ENCODE measurements around the gene FAIM2.
"Not testable (repeated sequence)": the region's sequence is repeated elsewhere in the genome, so short reads cannot be mapped to it uniquely, and the experiment has no call there.

The FAIM2 gene

DNA sequence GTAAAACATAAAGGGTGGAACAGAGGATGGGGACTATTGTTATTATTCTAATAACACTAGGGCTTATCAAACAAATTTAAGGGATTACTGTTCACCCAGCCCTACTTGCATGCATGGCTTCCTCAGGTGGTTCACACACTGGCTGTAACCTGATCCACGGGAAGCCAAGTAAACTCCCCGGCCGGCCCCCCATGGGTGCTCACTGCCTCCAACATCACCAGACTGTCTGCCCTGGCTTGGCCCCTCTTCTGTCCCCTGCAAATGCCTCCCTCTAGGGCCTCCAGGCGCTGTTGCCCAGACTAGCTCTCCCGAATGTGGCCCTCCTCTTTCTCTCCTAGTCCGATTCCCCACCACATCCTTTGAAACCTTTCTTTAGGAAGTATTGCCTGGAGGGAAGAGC, 18.6 kb downstream of the FAIM2 start:
- POLR2A ChIA-PET = no interaction called here
- no peak for DNase-seq (ENCODE audit: extremely low spot score)
- CTCF ChIA-PET = interaction anchor here (1.7 kb wide), 1 partner anchor 185 kb away, joined by 4 read pairs; no protein-coding TSS in a partner anchor
- TF ChIP-seq ARNT (IDR thresholded peaks at IDR 0.05) (no peak), LEF1 (IDR thresholded peaks at IDR 0.05; ENCODE audit: borderline replicate concordance) (no peak), FOXA1 (IDR thresholded peaks at IDR 0.05) (no peak), NFRKB (IDR thresholded peaks at IDR 0.05) (no peak), ELF4 (IDR thresholded peaks at IDR 0.05) (no peak)

DNA sequence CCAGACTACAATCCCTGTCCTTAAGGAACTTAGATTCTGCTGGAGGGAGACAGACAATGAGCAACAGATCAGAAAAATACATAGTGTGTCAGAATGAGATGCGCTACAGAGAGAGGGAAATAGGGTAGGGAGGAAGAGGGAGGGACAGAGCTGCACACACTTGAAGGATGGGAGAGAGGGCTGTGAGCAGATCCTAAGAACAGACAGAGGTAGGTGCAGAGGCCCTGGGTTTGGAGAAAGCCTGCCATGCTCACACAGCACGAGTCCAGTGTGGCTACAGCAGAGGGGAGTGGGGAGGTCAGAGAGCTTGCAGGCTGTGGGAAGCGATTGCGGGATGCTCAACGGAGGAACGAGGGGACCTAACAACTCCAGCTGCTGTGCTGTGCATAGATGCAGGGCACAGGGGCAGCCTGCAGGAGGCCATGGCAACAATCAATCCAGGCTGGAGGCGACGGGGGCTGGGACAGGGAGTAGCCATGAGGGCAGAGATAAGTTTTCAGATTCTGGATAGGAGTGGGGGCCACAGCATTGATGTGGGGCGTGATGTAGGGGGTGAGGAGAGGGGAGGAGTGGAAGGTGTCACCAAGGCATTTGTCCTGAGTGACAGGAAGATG, 20.7 kb downstream of the FAIM2 start:
- POLR2A ChIA-PET = no interaction called here
- CTCF ChIA-PET = interaction anchor here (0.6 to 1.0 kb wide), 2 partner anchors 63 to 201 kb away, joined by 3 read pairs; no protein-coding TSS in a partner anchor
- DNase-seq (ENCODE audit: extremely low spot score) = no peak
- TF ChIP-seq FOXA1 (IDR thresholded peaks at IDR 0.05) (no peak), TARDBP (IDR thresholded peaks at IDR 0.05) (no peak), NFRKB (IDR thresholded peaks at IDR 0.05) (no peak), FOXM1 (IDR thresholded peaks at IDR 0.05; ENCODE audit: borderline replicate concordance) (no peak), L3MBTL2 (conservative IDR thresholded peaks at IDR 0.05) (no peak), FOXK2 (IDR thresholded peaks at IDR 0.05) (no peak), CTBP1 (IDR thresholded peaks at IDR 0.05; ENCODE audit: borderline replicate concordance) (no peak), SUZ12 (IDR thresholded peaks at IDR 0.05) (no peak), HDGF (IDR thresholded peaks at IDR 0.05; ENCODE audit: borderline replicate concordance) (no peak), SP1 (IDR thresholded peaks at IDR 0.05) (no peak), LEF1 (IDR thresholded peaks at IDR 0.05; ENCODE audit: borderline replicate concordance) (no peak), BHLHE40 (IDR thresholded peaks at IDR 0.05; ENCODE audit: borderline replicate concordance) (no peak), ZNF384 (IDR thresholded peaks at IDR 0.05) (no peak), ARNT (IDR thresholded peaks at IDR 0.05) (no peak), ELF4 (IDR thresholded peaks at IDR 0.05) (no peak)
- TF ChIP-seq, protein P1, sequence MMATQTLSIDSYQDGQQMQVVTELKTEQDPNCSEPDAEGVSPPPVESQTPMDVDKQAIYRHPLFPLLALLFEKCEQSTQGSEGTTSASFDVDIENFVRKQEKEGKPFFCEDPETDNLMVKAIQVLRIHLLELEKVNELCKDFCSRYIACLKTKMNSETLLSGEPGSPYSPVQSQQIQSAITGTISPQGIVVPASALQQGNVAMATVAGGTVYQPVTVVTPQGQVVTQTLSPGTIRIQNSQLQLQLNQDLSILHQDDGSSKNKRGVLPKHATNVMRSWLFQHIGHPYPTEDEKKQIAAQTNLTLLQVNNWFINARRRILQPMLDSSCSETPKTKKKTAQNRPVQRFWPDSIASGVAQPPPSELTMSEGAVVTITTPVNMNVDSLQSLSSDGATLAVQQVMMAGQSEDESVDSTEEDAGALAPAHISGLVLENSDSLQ (IDR thresholded peaks at IDR 0.05) = no peak

DNA sequence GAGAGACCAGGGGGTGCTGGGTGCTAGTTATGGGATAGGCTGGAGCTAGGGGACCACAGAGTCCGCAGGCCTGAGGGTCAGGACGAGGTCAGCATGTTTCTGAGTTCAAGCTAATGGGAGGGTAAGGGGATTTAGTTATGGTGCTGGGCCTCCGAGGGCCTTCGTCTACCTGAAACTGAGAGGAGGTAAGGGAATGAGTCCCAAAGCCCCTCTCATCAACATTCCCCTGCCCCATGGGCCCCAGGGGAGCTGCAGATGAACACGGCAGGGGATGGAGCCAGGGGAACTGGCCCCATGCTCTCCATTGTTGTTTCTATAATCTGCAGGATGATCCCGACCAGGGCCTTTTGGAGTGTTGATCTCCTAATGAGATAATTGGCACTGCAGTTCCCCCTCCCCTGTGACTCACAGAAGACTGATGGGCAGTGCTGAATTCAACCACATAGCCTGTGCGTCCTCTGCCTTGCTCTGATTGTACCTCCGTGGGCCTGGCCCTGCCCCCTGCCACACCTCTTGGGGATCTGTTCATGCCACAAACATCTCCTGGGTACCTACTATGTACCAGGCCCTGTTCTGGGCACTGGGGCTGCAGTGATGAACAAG, 21.4 kb downstream of the FAIM2 start:
- DNase-seq (ENCODE audit: extremely low spot score) = no peak
- TF ChIP-seq CTBP1 (IDR thresholded peaks at IDR 0.05; ENCODE audit: borderline replicate concordance) (no peak), NFRKB (IDR thresholded peaks at IDR 0.05) (no peak), FOXA1 (IDR thresholded peaks at IDR 0.05) (no peak)
- ChIA-PET CTCF (interaction anchor here (0.6 to 1.0 kb wide), 3 partner anchors 64 to 1324 kb away, joined by 3 read pairs; no protein-coding TSS in a partner anchor), POLR2A (no interaction called here)

DNA sequence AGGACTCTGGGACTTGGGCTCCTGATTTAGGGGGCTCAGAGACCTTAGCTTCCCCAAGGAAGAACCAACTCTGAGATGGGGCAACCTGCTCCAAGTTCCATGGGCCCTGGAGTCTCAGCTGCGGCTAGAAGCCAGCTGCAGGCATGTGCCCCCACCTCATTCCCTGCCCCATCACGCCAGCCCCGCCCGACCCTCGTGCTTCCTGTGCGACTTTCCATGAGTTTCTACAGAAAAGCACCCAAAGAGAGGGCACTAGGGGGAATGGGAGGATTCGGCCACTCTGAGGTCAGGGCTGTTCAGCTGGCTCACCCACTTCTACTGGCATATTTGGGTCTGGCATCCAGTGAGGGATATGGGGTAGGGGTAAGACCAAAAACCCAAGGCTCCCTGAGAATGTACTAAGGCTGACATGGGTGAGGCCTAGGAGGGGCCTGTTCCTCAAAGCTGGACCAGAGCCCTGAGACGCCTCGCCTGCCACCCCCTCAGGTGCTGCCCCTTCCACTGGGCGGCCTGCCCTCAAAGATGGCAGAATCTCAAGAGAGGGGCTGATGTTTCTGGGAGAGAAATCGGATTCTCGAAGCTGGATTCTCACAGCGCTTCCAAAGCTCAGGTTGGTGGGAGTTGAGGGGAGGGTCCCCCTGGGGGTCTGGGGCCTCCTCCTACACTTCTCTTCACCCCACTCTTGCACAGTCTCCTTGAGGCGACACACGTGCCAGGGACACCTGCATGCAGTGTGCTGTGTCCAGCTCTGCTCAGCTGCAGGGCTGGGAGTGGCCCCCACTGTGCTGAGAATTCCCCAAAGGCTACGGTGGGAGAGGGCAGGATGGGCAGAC, 22.1 kb downstream of the FAIM2 start:
- DNase-seq (ENCODE audit: extremely low spot score) = no peak
- CTCF ChIA-PET = interaction anchor here (0.6 kb wide), 1 partner anchor 1325 kb away, joined by 3 read pairs; no protein-coding TSS in a partner anchor
- POLR2A ChIA-PET = interaction anchor here (1.2 kb wide), 1 partner anchor 14 kb away, joined by 3 read pairs; no protein-coding TSS in a partner anchor
- TF ChIP-seq HDGF (IDR thresholded peaks at IDR 0.05; ENCODE audit: borderline replicate concordance) (no peak), FOXM1 (IDR thresholded peaks at IDR 0.05; ENCODE audit: borderline replicate concordance) (no peak), SP1 (IDR thresholded peaks at IDR 0.05) (no peak), FOXA1 (IDR thresholded peaks at IDR 0.05) (no peak), LEF1 (IDR thresholded peaks at IDR 0.05; ENCODE audit: borderline replicate concordance) (no peak), ARNT (IDR thresholded peaks at IDR 0.05) (no peak), NFRKB (IDR thresholded peaks at IDR 0.05) (no peak)
- TF ChIP-seq, protein P1 (IDR thresholded peaks at IDR 0.05) = no peak

DNA sequence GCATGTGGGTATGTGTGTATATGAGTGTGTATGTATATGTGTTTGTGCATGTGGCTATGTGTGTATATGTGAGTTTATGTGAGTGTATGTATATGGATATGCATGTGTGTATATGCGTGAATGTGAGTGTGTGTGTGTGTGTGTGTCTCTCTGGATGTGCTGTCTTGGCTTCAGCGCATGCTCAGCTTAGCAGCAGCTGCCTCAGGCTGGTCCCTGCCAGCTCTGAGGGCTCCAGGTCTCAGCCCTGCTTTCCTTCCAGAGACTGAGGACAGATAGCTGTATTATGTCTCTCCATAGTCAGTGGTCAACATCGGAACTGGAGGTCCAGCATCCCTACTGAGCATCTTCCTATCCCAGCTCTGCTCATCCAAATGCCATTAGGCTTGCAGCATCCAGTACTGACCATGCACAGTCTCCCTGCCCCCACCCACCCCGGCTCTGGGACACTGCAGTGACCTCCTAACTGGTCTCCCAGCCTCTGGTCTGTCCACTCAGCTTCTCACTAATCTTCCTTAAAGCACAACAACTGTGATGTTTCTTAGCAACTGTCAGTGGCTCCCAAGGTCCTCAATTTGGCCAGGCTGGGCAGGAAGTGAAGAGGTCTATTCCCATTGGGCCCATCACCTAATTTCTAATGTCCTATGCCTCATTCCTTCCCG, 22.8 kb downstream of the FAIM2 start:
- POLR2A ChIA-PET = interaction anchor here (1.2 kb wide), 1 partner anchor 14 kb away, joined by 3 read pairs; no protein-coding TSS in a partner anchor
- TF ChIP-seq SP1 (IDR thresholded peaks at IDR 0.05) (no peak), ZNF384 (IDR thresholded peaks at IDR 0.05) (no peak), SUZ12 (IDR thresholded peaks at IDR 0.05) (no peak), TARDBP (IDR thresholded peaks at IDR 0.05) (no peak), FOXA1 (IDR thresholded peaks at IDR 0.05) (no peak), FOXM1 (IDR thresholded peaks at IDR 0.05; ENCODE audit: borderline replicate concordance) (no peak), FOXK2 (IDR thresholded peaks at IDR 0.05) (no peak), NFRKB (IDR thresholded peaks at IDR 0.05) (no peak), L3MBTL2 (conservative IDR thresholded peaks at IDR 0.05) (no peak), HDGF (IDR thresholded peaks at IDR 0.05; ENCODE audit: borderline replicate concordance) (no peak), LEF1 (IDR thresholded peaks at IDR 0.05; ENCODE audit: borderline replicate concordance) (no peak), ELF4 (IDR thresholded peaks at IDR 0.05) (no peak), CTBP1 (IDR thresholded peaks at IDR 0.05; ENCODE audit: borderline replicate concordance) (no peak), BHLHE40 (IDR thresholded peaks at IDR 0.05; ENCODE audit: borderline replicate concordance) (no peak), ARNT (IDR thresholded peaks at IDR 0.05) (no peak)
- TF ChIP-seq, protein P1 (IDR thresholded peaks at IDR 0.05) = no peak
- no peak for DNase-seq (ENCODE audit: extremely low spot score)
- CTCF ChIA-PET = no interaction called here

DNA sequence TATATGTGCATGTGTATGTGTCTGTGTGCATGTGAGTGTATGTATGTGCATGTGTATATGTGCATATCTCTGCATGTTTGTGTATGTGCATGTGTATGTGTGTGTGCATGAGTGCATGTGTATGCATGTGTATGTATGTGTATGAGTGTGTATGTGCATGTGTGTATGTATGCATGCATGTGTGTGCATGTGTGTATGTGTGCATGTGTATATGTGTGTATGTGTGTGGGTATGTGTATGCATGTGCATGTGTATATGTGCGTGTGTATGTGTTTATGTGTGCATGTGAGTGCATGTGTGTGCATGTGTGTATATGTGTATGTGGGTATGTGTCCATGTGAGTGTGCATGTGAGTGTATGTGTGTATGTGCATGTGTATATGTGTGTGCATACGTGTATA, 24.6 kb downstream of the FAIM2 start:
- DNase-seq (ENCODE audit: extremely low spot score); POLR2A ChIA-PET; CTCF ChIA-PET: not testable (repeated sequence)

Data from HEK293T (cell line).